Fibroblast of villous mesenchyme (primary cell): Measurements from ENCODE around the gene CDCA4. TPM values are rescaled to one million over a fixed set of nuclear protein-coding genes. Genes with fewer than 3 reads are reported as not detected.

Experiments
- DNase-seq: peaks from one replicate; pipeline ENCODE4 v3.0.0-alpha.2; 2010; ENCODE audit warnings: low read depth
- H3K4me3 ChIP-seq: 2 replicates; pipeline ENCODE4 v1.5.1; 2011; ENCODE audit warnings: low read depth, mild to moderate bottlenecking, low read length
- total RNA-seq: library from RNA; depleted of rRNA; stranded (reverse); fragments of >200 nt; gene quantifications from 2 replicates; pipeline ENCODE4 v1.2.3, GENCODE V29; 2012
- TF ChIP-seq, protein P1 (sequence below): IDR thresholded peaks from 2 replicates; pipeline ENCODE4 v1.5.1; 2012; ENCODE audit warnings: low read depth, mild to moderate bottlenecking, low read length; ENCODE audit not compliant: insufficient read depth

CDCA4 gene
- total RNA-seq, 1 donor: 22.5 TPM

DNA sequence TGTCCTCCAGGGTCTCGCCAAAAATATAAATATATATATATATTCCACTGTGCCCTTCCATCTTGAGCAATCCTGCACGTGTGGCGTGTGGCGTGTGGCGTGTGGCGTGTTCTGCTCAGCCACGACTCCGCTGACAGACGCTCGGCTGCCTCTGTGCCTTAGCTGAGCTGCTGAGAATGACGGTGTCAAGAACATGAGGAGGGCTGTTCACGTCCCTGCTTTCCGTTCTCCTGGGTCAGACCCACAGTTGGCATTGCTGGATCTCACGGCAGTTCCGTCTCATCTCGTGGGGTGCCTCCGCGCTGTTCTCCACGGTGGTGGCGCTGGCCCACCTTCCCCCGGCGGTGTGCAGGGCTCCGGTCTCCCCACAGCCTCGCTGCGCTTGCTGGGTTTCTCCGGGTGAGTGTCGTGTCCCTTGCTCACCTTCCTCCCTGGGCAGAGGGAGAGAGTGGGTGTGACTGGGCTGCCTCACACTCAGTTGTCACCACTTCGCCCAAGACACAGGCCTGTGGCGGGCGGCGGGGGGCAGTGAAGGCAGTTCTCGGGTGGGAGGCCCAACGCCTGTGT lies 34.9 kb upstream of the CDCA4 start:
- TF ChIP-seq, protein P1, sequence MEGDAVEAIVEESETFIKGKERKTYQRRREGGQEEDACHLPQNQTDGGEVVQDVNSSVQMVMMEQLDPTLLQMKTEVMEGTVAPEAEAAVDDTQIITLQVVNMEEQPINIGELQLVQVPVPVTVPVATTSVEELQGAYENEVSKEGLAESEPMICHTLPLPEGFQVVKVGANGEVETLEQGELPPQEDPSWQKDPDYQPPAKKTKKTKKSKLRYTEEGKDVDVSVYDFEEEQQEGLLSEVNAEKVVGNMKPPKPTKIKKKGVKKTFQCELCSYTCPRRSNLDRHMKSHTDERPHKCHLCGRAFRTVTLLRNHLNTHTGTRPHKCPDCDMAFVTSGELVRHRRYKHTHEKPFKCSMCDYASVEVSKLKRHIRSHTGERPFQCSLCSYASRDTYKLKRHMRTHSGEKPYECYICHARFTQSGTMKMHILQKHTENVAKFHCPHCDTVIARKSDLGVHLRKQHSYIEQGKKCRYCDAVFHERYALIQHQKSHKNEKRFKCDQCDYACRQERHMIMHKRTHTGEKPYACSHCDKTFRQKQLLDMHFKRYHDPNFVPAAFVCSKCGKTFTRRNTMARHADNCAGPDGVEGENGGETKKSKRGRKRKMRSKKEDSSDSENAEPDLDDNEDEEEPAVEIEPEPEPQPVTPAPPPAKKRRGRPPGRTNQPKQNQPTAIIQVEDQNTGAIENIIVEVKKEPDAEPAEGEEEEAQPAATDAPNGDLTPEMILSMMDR: no peak

DNA sequence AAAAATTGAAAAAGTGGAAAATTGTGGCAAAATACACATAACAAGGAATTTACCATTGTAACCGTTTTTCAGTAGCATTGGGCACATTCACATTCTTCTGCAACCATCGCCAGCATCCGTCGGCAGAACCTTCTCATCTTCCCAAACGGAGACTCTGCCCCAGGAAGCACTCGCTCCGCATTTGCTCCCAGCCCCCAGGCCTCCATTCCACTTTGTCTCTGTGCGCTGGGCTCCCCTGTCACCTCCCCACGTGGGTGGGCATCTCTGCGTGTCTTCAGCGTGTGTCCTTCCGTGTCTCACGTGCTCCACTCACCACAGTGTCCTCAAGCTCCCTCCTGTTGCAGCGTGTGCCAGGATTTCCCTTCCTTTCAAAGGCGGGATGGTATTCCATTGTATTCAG lies 34.5 kb upstream of the CDCA4 start:
- DNase-seq: no peak
- TF ChIP-seq, protein P1: no peak
- H3K4me3 ChIP-seq: no peak overlapping the region

More for the DNA sequence above, 34.9 kb upstream of the CDCA4 start:
- H3K4me3 ChIP-seq: no peak overlapping the region
- no peak for DNase-seq

DNA sequence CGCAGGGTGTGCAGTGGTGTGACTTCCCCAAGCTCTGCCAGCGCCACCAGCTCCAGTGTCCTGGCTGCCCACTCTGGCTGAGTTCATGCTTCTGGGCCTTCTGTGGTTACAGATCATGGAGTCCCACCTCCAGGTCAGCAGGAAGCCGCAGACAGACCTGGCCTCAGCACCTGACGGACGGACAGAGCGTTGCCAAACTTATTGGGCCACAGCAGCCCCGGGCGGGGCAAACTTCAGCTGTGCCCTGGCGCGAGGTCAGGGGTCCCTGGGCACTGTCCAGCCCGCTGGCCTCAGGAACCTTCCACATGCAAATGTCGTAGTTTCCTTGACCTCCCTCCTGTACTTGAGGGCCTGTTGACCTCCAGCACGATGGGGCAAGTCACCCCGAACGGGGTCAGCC lies 33.1 kb upstream of the CDCA4 start:
- no peak overlapping the region for H3K4me3 ChIP-seq
- TF ChIP-seq, protein P1: no peak
- DNase-seq: no peak

DNA sequence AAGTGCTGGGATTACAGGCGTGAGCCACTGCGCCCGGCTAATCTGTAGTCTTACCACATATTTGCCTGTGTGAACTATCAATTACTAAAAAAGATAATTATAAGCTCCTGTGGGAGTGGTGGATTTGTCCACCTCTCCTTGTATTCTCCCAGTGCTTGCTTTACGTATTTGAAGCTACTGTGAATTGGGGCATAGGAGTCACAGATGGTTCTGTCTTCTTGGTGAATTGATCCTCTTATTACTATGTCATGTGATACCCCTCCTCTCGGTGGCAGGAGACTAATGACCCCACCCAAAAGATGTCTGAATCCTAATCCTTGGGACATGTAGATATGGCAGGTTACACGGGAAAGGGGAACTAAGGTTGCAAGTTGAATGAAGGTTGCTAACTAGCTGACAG lies 32.5 kb upstream of the CDCA4 start:
- DNase-seq: no peak
- H3K4me3 ChIP-seq: no peak overlapping the region
- TF ChIP-seq, protein P1: no peak

DNA sequence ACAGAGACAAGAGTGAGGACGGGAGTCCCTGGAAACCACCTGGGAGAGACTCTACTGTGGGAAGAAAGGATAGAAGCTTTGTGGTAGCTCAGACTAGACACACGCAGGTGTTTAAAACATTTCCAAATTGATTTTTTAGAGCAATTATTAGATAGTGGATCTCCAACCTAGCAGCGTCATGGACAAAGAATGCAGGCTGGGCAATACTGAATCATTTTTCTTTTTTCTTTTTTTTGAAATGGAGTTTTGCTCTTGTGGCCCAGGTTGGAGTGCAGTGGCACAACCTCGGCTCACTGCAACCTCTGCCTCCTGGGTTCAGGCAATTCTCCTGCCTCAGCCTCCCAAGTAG lies 31.2 kb upstream of the CDCA4 start:
- no peak overlapping the region for H3K4me3 ChIP-seq
- no peak for DNase-seq
- TF ChIP-seq, protein P1: no peak

DNA sequence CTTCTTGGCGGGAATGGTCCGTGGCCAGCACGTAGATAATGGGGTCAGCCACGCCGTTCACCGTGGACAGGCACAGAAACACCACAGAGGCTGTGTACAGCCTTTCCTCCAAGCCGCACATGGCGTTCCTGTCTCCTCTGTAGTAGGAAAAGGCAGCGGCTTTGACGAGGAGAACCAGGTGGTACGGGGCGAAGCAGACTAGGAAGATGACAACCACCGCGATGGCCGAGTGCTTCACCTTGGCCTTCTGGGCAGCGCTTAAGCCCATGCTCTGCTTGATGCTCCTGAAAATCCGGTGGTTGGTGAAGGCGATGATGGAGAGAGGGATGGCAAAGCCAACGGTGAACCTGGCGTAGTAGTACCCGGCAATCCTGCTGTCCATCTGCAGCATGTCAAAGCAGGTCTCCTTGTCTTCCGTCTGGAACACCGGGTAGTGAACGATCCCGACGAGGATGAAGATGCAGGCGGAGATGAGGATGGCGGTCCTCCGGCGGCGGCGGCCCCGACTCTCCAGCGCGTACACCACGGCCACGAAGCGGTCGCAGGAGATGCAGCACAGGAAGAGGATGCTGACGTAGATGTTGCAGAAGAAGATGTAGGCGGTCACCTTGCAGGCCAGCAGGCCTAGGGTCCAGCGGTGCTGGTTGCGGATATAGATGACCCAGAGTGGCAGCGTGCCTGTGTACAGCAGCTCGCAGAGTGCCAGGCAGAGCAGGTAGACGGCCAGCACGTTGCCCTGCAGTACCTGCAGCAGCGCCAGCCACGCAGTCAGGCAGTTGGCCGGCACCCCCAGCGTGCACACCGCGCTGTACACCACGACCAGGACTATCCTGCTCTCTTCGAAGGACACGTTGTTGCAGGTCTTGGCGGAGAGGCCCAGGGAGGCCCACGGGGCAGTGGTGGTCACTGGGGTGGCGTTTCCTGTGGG lies 30.6 kb upstream of the CDCA4 start:
- no peak for DNase-seq
- no peak overlapping the region for H3K4me3 ChIP-seq
- TF ChIP-seq, protein P1: no peak
